Epithelial cell of proximal tubule (primary cell): ENCODE measurements around the gene PUM2. TPM values are rescaled to one million over a fixed set of nuclear protein-coding genes. Genes with fewer than 3 reads are reported as not detected.

Experiments used
- DNase-seq: peaks from one replicate; pipeline ENCODE4 v3.0.0-alpha.2; 2011; ENCODE audit warnings: low read depth
- H3K4me3 ChIP-seq: 2 replicates; pipeline ENCODE4 v1.5.1; 2011; ENCODE audit warnings: low read depth, mild to moderate bottlenecking, low read length
- CTCF ChIP-seq: conservative IDR thresholded peaks from 2 replicates; pipeline ENCODE4 v1.5.1; 2012; ENCODE audit warnings: low read depth, mild to moderate bottlenecking, low read length
- total RNA-seq: library from RNA; depleted of rRNA; stranded (reverse); fragments of >200 nt; gene quantifications from 2 replicates; pipeline ENCODE4 v1.2.3, GENCODE V29; 2015

Gene PUM2
- total RNA-seq, 1 donor from 2014 or later, result 14.9 TPM

DNA sequence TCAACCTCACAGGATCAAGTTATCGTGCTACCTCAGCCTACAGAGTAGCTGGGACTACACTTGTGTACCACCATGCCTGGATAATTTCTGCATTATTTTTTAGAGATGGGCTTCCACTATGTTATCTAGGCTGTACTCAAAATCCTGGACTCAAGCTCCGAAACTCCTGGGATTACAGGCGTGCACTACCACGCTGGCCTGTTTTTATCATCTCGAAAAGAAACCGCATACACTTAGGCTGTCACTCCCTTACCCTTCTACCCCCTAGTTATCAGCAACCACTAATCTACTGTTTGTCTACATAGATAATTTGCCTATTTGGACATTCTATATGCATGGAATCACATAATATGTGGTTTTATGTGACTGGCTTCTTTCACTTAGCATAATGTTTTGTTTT, 8.5 kb upstream of the PUM2 start:
- no peak for TF ChIP-seq CTCF
- H3K4me3 ChIP-seq, result no peak overlapping the region
- DNase-seq, result no peak

- no peak for DNase-seq
- TF ChIP-seq CTCF, result no peak
- no peak overlapping the region for H3K4me3 ChIP-seq
Measured at GRCh38 chr2:20357638-20358389, 7.2 kb upstream of the PUM2 start.

DNA sequence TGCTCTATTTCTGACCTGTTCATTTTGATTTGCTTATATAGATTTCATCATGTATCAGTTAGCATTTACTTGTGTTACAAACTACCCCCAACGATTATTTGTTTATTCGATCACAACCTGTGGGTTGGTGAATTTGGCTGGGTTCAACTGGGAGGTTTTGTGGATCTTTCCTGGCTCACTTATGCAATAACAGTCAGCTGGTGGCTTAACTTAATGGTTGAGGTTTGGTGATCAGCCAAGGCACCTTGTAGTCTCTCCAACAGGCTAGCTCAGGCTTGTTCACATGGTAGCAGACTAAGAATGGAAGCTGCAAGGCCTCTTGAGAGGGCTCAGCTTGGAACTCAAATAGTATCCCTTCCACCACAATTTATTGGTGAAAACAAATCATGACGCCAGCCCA, 5.4 kb upstream of the PUM2 start:
- TF ChIP-seq CTCF, result no peak
- no peak for DNase-seq
- no peak overlapping the region for H3K4me3 ChIP-seq

GRCh38 chr2:20355131-20355530, 4.5 kb upstream of the PUM2 start:
- TF ChIP-seq CTCF, result no peak
- no peak overlapping the region for H3K4me3 ChIP-seq
- DNase-seq, result no peak

GRCh38 chr2:20353241-20353992, 2.8 kb upstream of the PUM2 start:
- H3K4me3 ChIP-seq, result no peak overlapping the region
- DNase-seq, result no peak
- TF ChIP-seq CTCF, result no peak

DNA sequence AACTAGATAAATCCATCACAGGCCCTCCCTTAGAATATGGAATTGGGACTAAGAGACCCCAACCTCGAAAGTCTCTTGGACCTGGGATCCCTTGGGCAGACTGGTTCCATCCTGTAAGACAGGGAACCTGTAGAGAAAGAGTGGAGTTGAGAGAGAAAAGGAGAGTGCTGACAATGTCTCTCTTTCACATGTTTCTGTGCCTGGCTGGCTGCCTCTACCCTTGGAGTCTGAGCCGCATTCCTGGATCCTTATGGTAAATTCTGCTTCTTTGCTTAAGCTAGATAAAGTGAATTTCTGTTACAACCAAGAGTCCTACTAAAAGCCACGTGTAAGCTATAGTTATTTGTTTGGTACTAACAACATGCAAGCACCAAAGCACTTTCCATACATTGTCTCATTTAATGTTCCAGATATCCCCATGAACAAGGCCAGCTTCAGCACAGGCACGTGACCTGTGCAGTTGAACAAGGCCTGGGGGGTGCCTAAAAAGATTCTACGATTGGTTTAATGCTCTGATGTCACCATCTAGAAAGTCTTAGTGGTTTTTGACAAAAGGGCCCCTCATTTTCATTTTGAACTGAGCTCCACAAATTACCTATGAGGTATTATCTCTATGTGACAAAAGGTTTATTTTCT, 2.1 kb upstream of the PUM2 start:
- no peak for TF ChIP-seq CTCF
- no peak for DNase-seq
- no peak overlapping the region for H3K4me3 ChIP-seq
